22Rv1 (cell line): Measurements from ENCODE around the gene THRB.

ENCODE experiments used
- ZFX ChIP-seq: fragments of 450-650 bp; IDR thresholded peaks from 2 replicates; pipeline ENCODE4 v1.6.1; 2017; ENCODE audit warnings: antibody characterized with exemption, borderline replicate concordance
- TF ChIP-seq, protein P1 (sequence below): fragments of 450-650 bp; IDR thresholded peaks from 2 replicates; pipeline ENCODE4 v1.5.1; 2017; ENCODE audit warnings: mild to moderate bottlenecking

DNA sequence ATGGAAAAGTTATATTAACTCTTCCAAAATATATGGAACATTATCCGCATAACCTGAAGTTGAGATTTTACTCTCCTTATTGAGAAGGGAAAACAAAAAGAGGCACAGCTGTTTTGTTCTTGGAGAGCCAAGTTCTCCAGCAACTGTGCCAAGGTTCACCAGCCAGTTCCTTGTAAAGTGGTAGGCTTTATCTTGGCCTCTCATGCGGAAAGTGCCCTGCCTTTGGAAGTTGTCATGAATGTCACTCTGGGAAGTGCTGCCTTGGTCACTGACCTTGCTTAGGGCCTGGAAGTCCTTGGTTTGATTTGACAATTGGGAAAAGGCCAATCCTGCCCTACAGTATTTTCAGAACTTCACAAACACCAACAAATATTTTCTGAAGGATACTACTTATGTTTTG is 44.2 kb upstream of the THRB start:
- TF ChIP-seq, protein P1, sequence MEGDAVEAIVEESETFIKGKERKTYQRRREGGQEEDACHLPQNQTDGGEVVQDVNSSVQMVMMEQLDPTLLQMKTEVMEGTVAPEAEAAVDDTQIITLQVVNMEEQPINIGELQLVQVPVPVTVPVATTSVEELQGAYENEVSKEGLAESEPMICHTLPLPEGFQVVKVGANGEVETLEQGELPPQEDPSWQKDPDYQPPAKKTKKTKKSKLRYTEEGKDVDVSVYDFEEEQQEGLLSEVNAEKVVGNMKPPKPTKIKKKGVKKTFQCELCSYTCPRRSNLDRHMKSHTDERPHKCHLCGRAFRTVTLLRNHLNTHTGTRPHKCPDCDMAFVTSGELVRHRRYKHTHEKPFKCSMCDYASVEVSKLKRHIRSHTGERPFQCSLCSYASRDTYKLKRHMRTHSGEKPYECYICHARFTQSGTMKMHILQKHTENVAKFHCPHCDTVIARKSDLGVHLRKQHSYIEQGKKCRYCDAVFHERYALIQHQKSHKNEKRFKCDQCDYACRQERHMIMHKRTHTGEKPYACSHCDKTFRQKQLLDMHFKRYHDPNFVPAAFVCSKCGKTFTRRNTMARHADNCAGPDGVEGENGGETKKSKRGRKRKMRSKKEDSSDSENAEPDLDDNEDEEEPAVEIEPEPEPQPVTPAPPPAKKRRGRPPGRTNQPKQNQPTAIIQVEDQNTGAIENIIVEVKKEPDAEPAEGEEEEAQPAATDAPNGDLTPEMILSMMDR: no peak
- no peak for TF ChIP-seq ZFX
